Upper lobe of left lung (tissue), 6 donors: Measurements from ENCODE around the gene MYL12A. TPM values are rescaled to one million over a fixed set of nuclear protein-coding genes. Genes with fewer than 3 reads are reported as not detected.
"Not testable (repeated sequence)": the region's sequence is repeated elsewhere in the genome, so short reads cannot be mapped to it uniquely, and the experiment has no call there.

ENCODE experiments used
- ATAC-seq, 2 donors: fragments of 200-7000 bp; cut with Tn5 transposase; one replicate each; pipeline ENCODE4 v1.9.1; 2022; ENCODE audit warnings: mild to moderate bottlenecking in 2 of 2, moderate library complexity in 2 of 2; ENCODE audit not compliant: low FRiP score in 2 of 2
- DNase-seq, 2 donors: peaks; one replicate each; pipeline ENCODE4 v3.0.0-alpha.2; 2019 to 2020
- H3K27ac ChIP-seq, 4 donors: fragments of 200-600 bp; sonication (generic); one replicate each; pipeline ENCODE4 v1.5.1; 2016 to 2019
- H3K27me3 ChIP-seq, 4 donors: fragments of 200-600 bp; sonication (generic); one replicate each; pipeline ENCODE4 v1.5.1; 2017 to 2019
- H3K36me3 ChIP-seq, 4 donors: fragments of 200-600 bp; sonication (generic); one replicate each; pipeline ENCODE4 v1.5.1; 2016 to 2019
- H3K4me1 ChIP-seq, 4 donors: fragments of 200-600 bp; sonication (generic); one replicate each; pipeline ENCODE4 v1.5.1; 2018 to 2019
- H3K4me3 ChIP-seq, 4 donors: fragments of 200-600 bp; sonication (generic); one replicate each; pipeline ENCODE4 v1.5.1; 2017 to 2019; ENCODE audit warnings: mild to moderate bottlenecking in 2 of 4, moderate library complexity in 1 of 4
- H3K9me3 ChIP-seq, 4 donors: fragments of 200-600 bp; sonication (generic); one replicate each; pipeline ENCODE4 v1.5.1; 2018 to 2019
- EP300 ChIP-seq, 4 donors: sonication (generic); formaldehyde crosslinking; IDR thresholded peaks; one replicate each; pipeline ENCODE4 v1.5.1; 2017; ENCODE audit warnings: antibody characterized with exemption in 4 of 4, control low read depth in 2 of 4
- POLR2A ChIP-seq, 4 donors: fragments of 450-650 bp; IDR thresholded peaks; one replicate each; pipeline ENCODE4 v1.5.1; 2016 to 2017; ENCODE audit warnings: antibody characterized with exemption in 4 of 4, mild to moderate bottlenecking in 2 of 4
- POLR2AphosphoS5 ChIP-seq, 2 donors: sonication (generic); formaldehyde crosslinking; IDR thresholded peaks; one replicate each; pipeline ENCODE4 v1.5.1; 2017; ENCODE audit warnings: antibody characterized with exemption in 2 of 2
- WGBS, 2 donors: methylation state at CpG; one replicate each; pipeline ENCODE4 v1.1.5; 2017 to 2018; 5-methylcytosine and 5-hydroxymethylcytosine counted together
- total RNA-seq, 6 donors: library from RNA; depleted of rRNA in 4 of 6; stranded (reverse); fragments of >200 nt in 4 of 6; gene quantifications; one replicate each; pipeline versions ENCODE4 v1.1.0 to v1.2.1, GENCODE V29; 2016 to 2021
- TF ChIP-seq, protein P1 (sequence below), 6 experiments: fragments of 450-650 bp in 4 of 6; fragments of 200-600 bp in 2 of 6; sonication (generic) in 2 of 6; IDR thresholded peaks; one replicate each; pipeline ENCODE4 v1.5.1; 2016 to 2019; ENCODE audit warnings: antibody characterized with exemption in 6 of 6
- donor health status: DM: no; HTN: no; CAD: no; lungs with moderate emphysema.
- donor health status: DM: no; HTN: yes; CAD: no; lungs with severe emphysema.

The MYL12A gene
- total RNA-seq, 6 donors from 2014 or later, result 184 to 702 (median 558) TPM

- H3K4me1 ChIP-seq, result peaks cover 0 to 5% (median 0%) of the 10 kb centered on the region in 4 donors
- H3K9me3 ChIP-seq, result no peaks in the 10 kb centered on the region
- DNase-seq (no peak), ATAC-seq (no peak)
- H3K36me3 ChIP-seq, result no peaks in the 10 kb centered on the region
- H3K4me3 ChIP-seq, result no peak overlapping the region
- no peak overlapping the region for H3K27ac ChIP-seq
- 83 to 85% methylated on average over 8 of the region's 8 CpGs for WGBS, 2 donors
- TF ChIP-seq, protein P1, sequence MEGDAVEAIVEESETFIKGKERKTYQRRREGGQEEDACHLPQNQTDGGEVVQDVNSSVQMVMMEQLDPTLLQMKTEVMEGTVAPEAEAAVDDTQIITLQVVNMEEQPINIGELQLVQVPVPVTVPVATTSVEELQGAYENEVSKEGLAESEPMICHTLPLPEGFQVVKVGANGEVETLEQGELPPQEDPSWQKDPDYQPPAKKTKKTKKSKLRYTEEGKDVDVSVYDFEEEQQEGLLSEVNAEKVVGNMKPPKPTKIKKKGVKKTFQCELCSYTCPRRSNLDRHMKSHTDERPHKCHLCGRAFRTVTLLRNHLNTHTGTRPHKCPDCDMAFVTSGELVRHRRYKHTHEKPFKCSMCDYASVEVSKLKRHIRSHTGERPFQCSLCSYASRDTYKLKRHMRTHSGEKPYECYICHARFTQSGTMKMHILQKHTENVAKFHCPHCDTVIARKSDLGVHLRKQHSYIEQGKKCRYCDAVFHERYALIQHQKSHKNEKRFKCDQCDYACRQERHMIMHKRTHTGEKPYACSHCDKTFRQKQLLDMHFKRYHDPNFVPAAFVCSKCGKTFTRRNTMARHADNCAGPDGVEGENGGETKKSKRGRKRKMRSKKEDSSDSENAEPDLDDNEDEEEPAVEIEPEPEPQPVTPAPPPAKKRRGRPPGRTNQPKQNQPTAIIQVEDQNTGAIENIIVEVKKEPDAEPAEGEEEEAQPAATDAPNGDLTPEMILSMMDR (IDR thresholded peaks at IDR 0.05), result no peak
- no peak for TF ChIP-seq EP300 (IDR thresholded peaks at IDR 0.05)
- no peaks in the 10 kb centered on the region for H3K27me3 ChIP-seq
Measured at GRCh38 chr18:3219241-3219630, 28.4 kb upstream of the MYL12A start.

DNA sequence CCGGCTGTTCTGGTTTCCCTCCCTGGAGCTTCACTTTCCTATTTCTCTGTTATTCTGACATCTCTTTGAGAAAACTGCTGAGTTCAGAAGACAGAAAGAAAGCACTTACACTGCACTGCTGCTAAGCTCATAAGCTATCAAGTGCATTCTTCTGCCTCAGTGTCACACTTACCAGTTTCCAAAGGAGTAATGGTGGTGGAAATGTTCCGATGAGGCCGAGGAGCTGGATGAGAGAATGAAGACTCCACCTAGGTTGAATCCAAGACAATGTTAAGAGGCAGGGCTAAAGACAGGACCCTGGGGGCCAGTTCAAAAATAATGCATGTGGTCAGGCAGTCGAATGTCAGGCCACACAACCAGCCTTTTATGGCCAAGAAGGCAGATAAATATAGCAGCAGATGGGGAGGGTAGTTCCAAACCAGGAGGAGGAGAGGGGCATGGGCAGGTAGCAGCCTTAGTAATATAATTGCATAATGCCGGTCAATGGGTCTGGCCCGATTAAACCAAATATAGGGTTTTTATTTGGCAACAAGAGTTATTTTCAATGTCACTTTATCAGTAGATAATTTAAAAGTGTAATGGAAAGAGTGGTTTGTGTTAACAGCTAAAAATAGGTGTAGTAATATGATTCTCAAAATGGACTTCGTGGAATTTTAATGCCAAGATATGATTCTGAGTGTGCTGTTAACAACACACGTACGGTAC is 27.8 kb upstream of the MYL12A start, which contains the start of gene MYOM1:
MYOM1 (minus strand) TSS at position 338 of the 705 bp plus-strand sequence. CDS start 4,745 bp downstream, outside the sequence.
- H3K27ac ChIP-seq, result no peak within 1 kb of the TSS
- WGBS, 2 donors, result 76 to 83% methylated on average over 9 of the region's 9 CpGs
- peaks cover 0 to 5% (median 0%) of the 10 kb centered on the region in 4 donors for H3K4me1 ChIP-seq
- H3K4me3 ChIP-seq, result no peak within 1 kb of the TSS
- TF ChIP-seq POLR2A (IDR thresholded peaks at IDR 0.05) (no peak), EP300 (IDR thresholded peaks at IDR 0.05) (no peak), POLR2AphosphoS5 (IDR thresholded peaks at IDR 0.05) (no peak)
- TF ChIP-seq, protein P1 (IDR thresholded peaks at IDR 0.05), result no peak
- peak in 1 of 2 donors; percentile 23 for ATAC-seq
- DNase-seq, result no peak
- H3K9me3 ChIP-seq, result no peaks in the 10 kb centered on the region
- no peaks in the 10 kb centered on the region for H3K27me3 ChIP-seq
- H3K36me3 ChIP-seq, result no peaks in the 10 kb centered on the region

- H3K4me1 ChIP-seq, DNase-seq, H3K27me3 ChIP-seq, H3K9me3 ChIP-seq, ATAC-seq, H3K4me3 ChIP-seq, H3K36me3 ChIP-seq, H3K27ac ChIP-seq: not testable (repeated sequence)
- 93 to 95% methylated on average over 4 of the region's 4 CpGs for WGBS, 2 donors
Measured at GRCh38 chr18:3220868-3221267, 26.7 kb upstream of the MYL12A start.

- Histone ChIP-seq H3K36me3 (no peaks in the 10 kb centered on the region), H3K27me3 (no peaks in the 10 kb centered on the region), H3K9me3 (no peaks in the 10 kb centered on the region), H3K4me1 (peaks cover 0 to 5% (median 0%) of the 10 kb centered on the region in 4 donors), H3K27ac (no peak overlapping the region), H3K4me3 (no peak overlapping the region)
- ATAC-seq, result no peak
- TF ChIP-seq POLR2A (IDR thresholded peaks at IDR 0.05), result no peak
- no peak for TF ChIP-seq EP300 (IDR thresholded peaks at IDR 0.05)
- TF ChIP-seq POLR2AphosphoS5 (IDR thresholded peaks at IDR 0.05), result no peak
- TF ChIP-seq, protein P1 (IDR thresholded peaks at IDR 0.05), result no peak
- no peak for DNase-seq
- WGBS, 2 donors, result 93 to 96% methylated on average over 6 of the region's 6 CpGs
Measured at GRCh38 chr18:3221496-3221895, 26.1 kb upstream of the MYL12A start.

DNA sequence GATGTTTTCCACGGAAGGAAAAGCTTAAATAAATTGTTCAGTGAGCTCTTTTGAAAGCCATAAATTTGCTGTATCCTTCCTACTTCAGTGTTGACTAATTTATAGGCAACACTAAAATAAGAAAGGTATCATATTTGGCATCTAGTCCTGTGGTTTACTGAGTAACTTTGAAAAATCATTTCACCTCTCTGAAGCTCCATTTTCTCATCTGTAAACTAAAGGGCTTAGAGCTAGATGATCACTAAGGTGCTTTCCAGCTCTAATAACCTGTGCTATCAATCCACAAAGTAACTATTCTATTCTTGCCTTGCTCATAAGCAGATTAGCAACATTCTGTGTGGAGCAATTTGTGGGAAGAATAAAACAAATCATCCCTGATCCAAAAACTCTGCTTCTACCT is 24.2 kb upstream of the MYL12A start:
- TF ChIP-seq EP300 (IDR thresholded peaks at IDR 0.05) (no peak), POLR2A (IDR thresholded peaks at IDR 0.05) (no peak), POLR2AphosphoS5 (IDR thresholded peaks at IDR 0.05) (no peak)
- TF ChIP-seq, protein P1 (IDR thresholded peaks at IDR 0.05), result no peak
- no peak overlapping the region for H3K27ac ChIP-seq
- H3K4me3 ChIP-seq, result no peak overlapping the region
- no peaks in the 10 kb centered on the region for H3K9me3 ChIP-seq
- H3K36me3 ChIP-seq, result no peaks in the 10 kb centered on the region
- H3K4me1 ChIP-seq, result peaks cover 0 to under 1% (median 0%) of the 10 kb centered on the region in 4 donors
- no peaks in the 10 kb centered on the region for H3K27me3 ChIP-seq
- 57 to 81% methylated on average over 1 of the region's 1 CpG for WGBS, 2 donors
- ATAC-seq (no peak), DNase-seq (no peak)
